ENCODE data around the gene OPCML. TPM values are rescaled to one million over a fixed set of nuclear protein-coding genes. Genes with fewer than 3 reads are reported as not detected.
A peak's percentile ranks its signal among the peaks of the same experiment; 100 is the strongest.

The OPCML gene
- total and polyA plus RNA-seq, 4 donors, result 16.6 to 70.3 (median 58.1) TPM

DNA sequence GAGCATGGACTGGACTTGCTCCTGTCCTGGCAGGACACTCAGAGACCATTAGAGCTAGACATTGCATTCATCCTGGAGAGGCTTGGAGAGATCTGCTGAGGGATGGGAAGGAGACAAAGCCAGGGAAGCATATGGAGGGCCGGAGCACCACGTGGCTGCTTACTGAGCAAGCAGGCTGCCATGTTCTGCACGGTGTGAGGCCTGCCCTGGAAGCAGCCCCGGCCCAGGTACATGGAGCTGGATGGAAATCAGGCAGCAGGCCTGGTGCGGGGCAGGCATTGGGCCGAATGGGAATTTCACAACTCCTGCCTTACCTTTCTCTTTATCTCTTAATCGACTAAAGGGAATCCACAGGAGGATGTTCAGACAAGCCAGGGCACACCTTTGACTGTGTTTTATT is 371.5 kb downstream of the OPCML start:
- WGBS (ENCODE audit: insufficient coverage), result 96% methylated on average over 4 of the region's 7 CpGs
- H3K9me3 ChIP-seq (ENCODE audit: control insufficient read depth, insufficient read depth, low read length), result no peaks in the 10 kb centered on the region
- peaks cover 7% of the 10 kb centered on the region for H3K27me3 ChIP-seq (ENCODE audit: control insufficient read depth, insufficient read depth, low read length)

DNA sequence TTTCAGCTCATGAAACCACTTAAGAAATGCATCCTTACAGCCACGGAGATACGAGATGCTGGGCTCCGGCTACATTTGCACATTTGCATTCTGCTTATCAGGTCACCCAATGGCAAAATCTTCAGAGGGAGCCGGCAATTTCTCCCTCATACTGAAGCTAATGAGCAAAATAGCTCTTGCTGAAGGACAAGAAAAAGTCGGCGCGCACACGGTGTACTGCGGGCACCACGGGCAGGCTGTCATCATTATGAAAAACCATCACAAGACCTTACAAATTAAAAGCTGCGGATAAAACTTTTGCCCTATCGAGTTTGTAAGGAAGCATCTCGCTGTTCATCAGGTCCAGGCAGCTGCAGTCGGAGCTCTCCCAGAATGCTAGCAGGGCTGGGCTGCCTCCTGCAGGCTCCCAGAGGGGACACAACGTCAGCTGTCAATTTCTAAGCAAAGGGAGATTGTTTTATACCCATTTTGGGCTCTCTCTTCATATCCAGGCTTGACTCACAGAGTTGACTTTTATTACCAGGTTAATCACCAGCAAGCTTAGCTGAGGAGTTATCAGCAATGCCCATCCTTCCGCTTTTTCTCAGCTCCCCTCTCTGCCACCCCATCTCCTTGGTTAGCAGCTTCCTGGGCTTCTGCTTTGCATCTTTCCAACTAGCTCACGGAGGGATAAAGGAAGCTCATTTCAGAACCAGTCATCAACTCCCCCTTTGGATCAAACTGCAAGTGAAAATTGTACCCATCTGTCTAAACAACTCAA is 375.1 kb downstream of the OPCML start:
- peaks cover 16% of the 10 kb centered on the region for H3K4me1 ChIP-seq (ENCODE audit: control insufficient read depth, insufficient read depth, low read length)
- peak in 2 of 6 donors; percentile 42 to 70 for DNase-seq (ENCODE audit: low read depth in 4 of 6, low spot score in 6 of 6)
- H3K9me3 ChIP-seq (ENCODE audit: control insufficient read depth, insufficient read depth, low read length), result no peaks in the 10 kb centered on the region
- 36% methylated on average over 12 of the region's 17 CpGs for WGBS (ENCODE audit: insufficient coverage)
- H3K36me3 ChIP-seq (ENCODE audit: control insufficient read depth, insufficient read depth, low read length), result peaks cover 3% of the 10 kb centered on the region
- H3K27me3 ChIP-seq (ENCODE audit: control insufficient read depth, insufficient read depth, low read length), result peaks cover 12% of the 10 kb centered on the region
- H3K27ac ChIP-seq (ENCODE audit: low read depth, low read length), result no peak overlapping the region
- H3K4me3 ChIP-seq (ENCODE audit: low read depth, low read length), result no peak overlapping the region

More for the DNA sequence above, 371.5 kb downstream of the OPCML start:
- Histone ChIP-seq H3K4me1 (ENCODE audit: control insufficient read depth, insufficient read depth, low read length) (peaks cover 20% of the 10 kb centered on the region), H3K4me3 (ENCODE audit: low read depth, low read length) (no peak overlapping the region), H3K36me3 (ENCODE audit: control insufficient read depth, insufficient read depth, low read length) (peaks cover 3% of the 10 kb centered on the region), H3K27ac (ENCODE audit: low read depth, low read length) (no peak overlapping the region)
- DNase-seq (ENCODE audit: low read depth in 4 of 6, low spot score in 6 of 6), result no peak

DNA sequence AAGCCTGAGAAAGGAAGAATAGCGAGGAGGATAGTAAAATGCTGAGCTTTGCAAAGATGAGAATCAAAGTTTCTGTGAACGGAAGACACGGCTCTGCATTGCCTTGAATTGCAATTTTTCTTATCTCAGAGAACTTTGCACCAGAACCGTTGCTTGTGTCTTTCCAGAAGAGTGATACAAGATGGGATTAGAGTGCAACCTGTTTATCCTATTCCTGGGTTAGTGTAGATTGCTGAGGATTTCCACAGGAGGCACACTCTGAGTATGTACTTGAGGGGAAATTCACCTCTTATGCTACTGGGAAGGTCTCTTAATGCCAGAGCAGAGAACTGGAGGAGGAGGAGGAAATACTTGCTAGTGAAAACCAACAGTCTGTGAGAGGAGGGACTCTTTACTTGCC is 377.5 kb downstream of the OPCML start:
- H3K4me1 ChIP-seq (ENCODE audit: control insufficient read depth, insufficient read depth, low read length), result peaks cover 17% of the 10 kb centered on the region
- DNase-seq (ENCODE audit: low read depth in 4 of 6, low spot score in 6 of 6), result no peak
- no peaks in the 10 kb centered on the region for H3K9me3 ChIP-seq (ENCODE audit: control insufficient read depth, insufficient read depth, low read length)
- no peak overlapping the region for H3K4me3 ChIP-seq (ENCODE audit: low read depth, low read length)
- no peaks in the 10 kb centered on the region for H3K36me3 ChIP-seq (ENCODE audit: control insufficient read depth, insufficient read depth, low read length)
- H3K27ac ChIP-seq (ENCODE audit: low read depth, low read length), result no peak overlapping the region
- 100% methylated on average over 4 of the region's 4 CpGs for WGBS (ENCODE audit: insufficient coverage)
- H3K27me3 ChIP-seq (ENCODE audit: control insufficient read depth, insufficient read depth, low read length), result peaks cover 12% of the 10 kb centered on the region

GRCh38 chr11:133154076-133154475 is 378.2 kb downstream of the OPCML start:
- no peaks in the 10 kb centered on the region for H3K36me3 ChIP-seq (ENCODE audit: control insufficient read depth, insufficient read depth, low read length)
- 77% methylated on average over 3 of the region's 8 CpGs for WGBS (ENCODE audit: insufficient coverage)
- no peak overlapping the region for H3K27ac ChIP-seq (ENCODE audit: low read depth, low read length)
- H3K4me3 ChIP-seq (ENCODE audit: low read depth, low read length), result no peak overlapping the region
- DNase-seq (ENCODE audit: low read depth in 4 of 6, low spot score in 6 of 6), result no peak
- peaks cover 19% of the 10 kb centered on the region for H3K4me1 ChIP-seq (ENCODE audit: control insufficient read depth, insufficient read depth, low read length)
- peaks cover 14% of the 10 kb centered on the region for H3K27me3 ChIP-seq (ENCODE audit: control insufficient read depth, insufficient read depth, low read length)
- H3K9me3 ChIP-seq (ENCODE audit: control insufficient read depth, insufficient read depth, low read length), result no peaks in the 10 kb centered on the region

- WGBS (ENCODE audit: insufficient coverage), result 78% methylated on average over 18 of the region's 18 CpGs
- Histone ChIP-seq H3K27ac (ENCODE audit: low read depth, low read length) (no peak overlapping the region), H3K4me1 (ENCODE audit: control insufficient read depth, insufficient read depth, low read length) (peaks cover 19% of the 10 kb centered on the region), H3K9me3 (ENCODE audit: control insufficient read depth, insufficient read depth, low read length) (no peaks in the 10 kb centered on the region), H3K4me3 (ENCODE audit: low read depth, low read length) (no peak overlapping the region), H3K36me3 (ENCODE audit: control insufficient read depth, insufficient read depth, low read length) (no peaks in the 10 kb centered on the region), H3K27me3 (ENCODE audit: control insufficient read depth, insufficient read depth, low read length) (peaks cover 14% of the 10 kb centered on the region)
- no peak for DNase-seq (ENCODE audit: low read depth in 4 of 6, low spot score in 6 of 6)
Observed at GRCh38 chr11:133153031-133153430, 379.3 kb downstream of the OPCML start.

GRCh38 chr11:133149698-133150097 is 382.6 kb downstream of the OPCML start:
- Histone ChIP-seq H3K27ac (ENCODE audit: low read depth, low read length) (no peak overlapping the region), H3K4me1 (ENCODE audit: control insufficient read depth, insufficient read depth, low read length) (peaks cover 11% of the 10 kb centered on the region), H3K36me3 (ENCODE audit: control insufficient read depth, insufficient read depth, low read length) (no peaks in the 10 kb centered on the region), H3K4me3 (ENCODE audit: low read depth, low read length) (no peak overlapping the region), H3K9me3 (ENCODE audit: control insufficient read depth, insufficient read depth, low read length) (no peaks in the 10 kb centered on the region), H3K27me3 (ENCODE audit: control insufficient read depth, insufficient read depth, low read length) (peaks cover 4% of the 10 kb centered on the region)
- 90% methylated on average over 2 of the region's 5 CpGs for WGBS (ENCODE audit: insufficient coverage)
- DNase-seq (ENCODE audit: low read depth in 4 of 6, low spot score in 6 of 6), result no peak

DNA sequence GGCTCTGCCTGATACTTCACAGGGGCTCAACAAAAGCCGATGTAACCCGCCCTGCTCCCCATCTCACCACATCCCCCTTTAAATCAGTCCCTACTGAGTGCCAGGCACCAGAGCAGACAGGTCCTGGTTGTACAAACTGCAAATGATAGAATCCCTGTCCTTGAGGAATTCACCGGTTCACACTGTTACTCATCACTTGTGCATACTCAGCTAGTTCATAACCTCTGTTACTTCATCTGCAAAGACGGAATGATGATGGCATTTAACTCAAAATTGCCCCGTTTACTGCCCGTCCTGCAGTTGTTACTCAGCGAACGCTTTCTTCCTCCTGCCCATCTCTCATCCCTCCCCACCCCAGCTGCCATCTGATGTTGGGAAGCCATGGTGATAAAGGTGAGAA is 384.7 kb downstream of the OPCML start:
- 89% methylated on average over 3 of the region's 8 CpGs for WGBS (ENCODE audit: insufficient coverage)
- H3K27ac ChIP-seq (ENCODE audit: low read depth, low read length), result no peak overlapping the region
- no peaks in the 10 kb centered on the region for H3K36me3 ChIP-seq (ENCODE audit: control insufficient read depth, insufficient read depth, low read length)
- H3K27me3 ChIP-seq (ENCODE audit: control insufficient read depth, insufficient read depth, low read length), result peaks cover 4% of the 10 kb centered on the region
- H3K9me3 ChIP-seq (ENCODE audit: control insufficient read depth, insufficient read depth, low read length), result no peaks in the 10 kb centered on the region
- no peak overlapping the region for H3K4me3 ChIP-seq (ENCODE audit: low read depth, low read length)
- DNase-seq (ENCODE audit: low read depth in 4 of 6, low spot score in 6 of 6), result no peak
- H3K4me1 ChIP-seq (ENCODE audit: control insufficient read depth, insufficient read depth, low read length), result peaks cover 4% of the 10 kb centered on the region

DNA sequence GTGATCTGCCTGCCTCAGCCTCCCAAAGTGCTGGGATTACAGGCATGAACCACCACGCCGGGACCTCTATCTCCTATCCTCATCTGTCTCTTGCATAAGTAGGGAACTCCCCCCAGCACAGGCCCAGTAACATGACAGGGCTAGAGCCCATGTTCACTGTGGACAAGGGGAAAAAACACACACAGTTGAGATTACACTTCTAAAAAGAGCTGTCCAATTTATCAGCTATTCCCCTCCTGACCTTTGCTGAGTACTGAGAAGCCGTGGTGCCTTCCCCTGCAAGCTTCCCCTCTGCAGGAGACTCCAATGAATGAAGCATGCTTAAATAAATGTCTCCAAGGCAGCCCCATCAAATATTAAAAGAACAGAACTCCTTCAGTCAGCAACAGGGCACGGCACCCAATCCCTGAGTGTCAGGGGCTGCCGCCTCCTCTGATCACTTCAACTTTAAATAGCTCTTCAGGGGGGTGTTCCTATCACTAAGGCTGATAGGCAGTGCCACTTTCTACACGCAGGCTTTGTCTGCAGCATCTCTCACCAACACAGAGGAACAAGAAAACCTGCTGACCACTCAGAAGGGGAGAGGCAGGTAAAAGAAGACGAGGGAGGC is 385.5 kb downstream of the OPCML start:
- WGBS (ENCODE audit: insufficient coverage), result 73% methylated on average over 5 of the region's 7 CpGs
- no peak overlapping the region for H3K27ac ChIP-seq (ENCODE audit: low read depth, low read length)

DNA sequence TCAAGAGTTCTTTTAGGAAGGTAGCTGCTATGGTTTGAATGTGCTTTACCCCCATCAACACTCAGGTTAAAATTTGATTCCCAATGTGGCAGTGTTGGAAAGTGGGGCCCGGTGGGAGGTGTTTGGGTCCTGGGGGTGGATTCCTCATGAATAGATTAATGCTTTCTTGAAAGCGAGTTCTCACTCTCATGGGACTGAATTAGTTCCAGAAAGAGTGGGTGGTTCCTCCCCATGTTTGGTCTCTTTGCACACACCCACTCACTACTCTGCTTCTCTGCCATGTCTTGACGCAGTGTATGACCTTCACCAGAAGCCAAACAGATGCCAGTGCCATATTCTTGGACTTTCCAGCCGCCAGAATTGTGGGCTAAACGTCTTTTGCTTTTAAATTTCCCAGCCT is 394.4 kb downstream of the OPCML start:
- H3K4me3 ChIP-seq (ENCODE audit: low read depth, low read length), result no peak overlapping the region
- H3K9me3 ChIP-seq (ENCODE audit: control insufficient read depth, insufficient read depth, low read length), result no peaks in the 10 kb centered on the region
- no peak overlapping the region for H3K27ac ChIP-seq (ENCODE audit: low read depth, low read length)
- WGBS (ENCODE audit: insufficient coverage), result 78% methylated on average over 3 of the region's 5 CpGs
- no peak for DNase-seq (ENCODE audit: low read depth in 4 of 6, low spot score in 6 of 6)
- H3K36me3 ChIP-seq (ENCODE audit: control insufficient read depth, insufficient read depth, low read length), result no peaks in the 10 kb centered on the region
- peaks cover 16% of the 10 kb centered on the region for H3K4me1 ChIP-seq (ENCODE audit: control insufficient read depth, insufficient read depth, low read length)
- no peaks in the 10 kb centered on the region for H3K27me3 ChIP-seq (ENCODE audit: control insufficient read depth, insufficient read depth, low read length)

More for the DNA sequence above, 385.5 kb downstream of the OPCML start:
- Histone ChIP-seq H3K36me3 (ENCODE audit: control insufficient read depth, insufficient read depth, low read length) (no peaks in the 10 kb centered on the region), H3K4me3 (ENCODE audit: low read depth, low read length) (no peak overlapping the region), H3K4me1 (ENCODE audit: control insufficient read depth, insufficient read depth, low read length) (peaks cover 3% of the 10 kb centered on the region), H3K9me3 (ENCODE audit: control insufficient read depth, insufficient read depth, low read length) (no peaks in the 10 kb centered on the region), H3K27me3 (ENCODE audit: control insufficient read depth, insufficient read depth, low read length) (peaks cover 4% of the 10 kb centered on the region)
- DNase-seq (ENCODE audit: low read depth in 4 of 6, low spot score in 6 of 6), result no peak

DNA sequence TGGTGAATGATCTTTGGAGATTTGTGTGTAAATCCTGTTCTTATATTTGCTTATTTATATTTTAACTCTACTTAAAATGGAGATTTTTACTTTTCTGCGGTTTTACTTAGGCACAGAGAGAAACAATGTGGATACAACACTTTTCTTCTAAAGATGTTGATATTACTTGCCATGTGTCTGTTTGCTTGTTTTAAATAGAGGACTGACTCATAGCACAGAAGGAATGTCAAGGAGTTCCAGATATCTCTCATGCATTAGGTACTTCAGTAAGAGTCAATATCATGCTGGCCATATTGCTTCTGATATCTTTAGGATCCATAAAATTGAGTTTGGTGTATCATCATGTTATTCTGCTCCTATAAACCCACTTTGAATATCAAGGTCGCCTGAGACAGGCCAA is 395.0 kb downstream of the OPCML start:
- no peak for DNase-seq (ENCODE audit: low read depth in 4 of 6, low spot score in 6 of 6)
- H3K27ac ChIP-seq (ENCODE audit: low read depth, low read length), result no peak overlapping the region
- H3K9me3 ChIP-seq (ENCODE audit: control insufficient read depth, insufficient read depth, low read length), result no peaks in the 10 kb centered on the region
- H3K4me3 ChIP-seq (ENCODE audit: low read depth, low read length), result no peak overlapping the region
- peaks cover 16% of the 10 kb centered on the region for H3K4me1 ChIP-seq (ENCODE audit: control insufficient read depth, insufficient read depth, low read length)
- H3K27me3 ChIP-seq (ENCODE audit: control insufficient read depth, insufficient read depth, low read length), result no peaks in the 10 kb centered on the region
- no CpG with 5 or more reads among the region's 2 CpGs for WGBS (ENCODE audit: insufficient coverage)
- H3K36me3 ChIP-seq (ENCODE audit: control insufficient read depth, insufficient read depth, low read length), result no peaks in the 10 kb centered on the region

Measured in spinal cord (tissue), 10 donors.